Omental fat pad (tissue), 4 donors: ENCODE measurements around the gene SEMA5A. TPM values are rescaled to one million over a fixed set of nuclear protein-coding genes. Genes with fewer than 3 reads are reported as not detected.

ENCODE experiments used
- ATAC-seq: fragments of 150-250 bp; one replicate; pipeline ENCODE4 v1.9.1; 2016; ENCODE audit warnings: mild to moderate bottlenecking, moderate library complexity; ENCODE audit not compliant: low FRiP score
- DNase-seq: peaks from one replicate; pipeline ENCODE4 v3.0.0-alpha.2; 2019; ENCODE audit warnings: low spot score
- total RNA-seq, 4 donors: library from RNA; depleted of rRNA; stranded (reverse); fragments of >200 nt; gene quantifications; one replicate each; pipeline ENCODE4 v1.1.0, GENCODE V29; 2016
- TF ChIP-seq, protein P1 (sequence below), 3 donors: fragments of 450-650 bp; IDR thresholded peaks; one replicate each; pipeline ENCODE4 v1.5.1; 2016 to 2017; ENCODE audit warnings: antibody characterized with exemption in 3 of 3, mild to moderate bottlenecking in 3 of 3, moderate library complexity in 2 of 3

Gene SEMA5A
- total RNA-seq, 4 donors from 2014 or later: 6.3 to 60.2 (median 22.1) TPM

DNA sequence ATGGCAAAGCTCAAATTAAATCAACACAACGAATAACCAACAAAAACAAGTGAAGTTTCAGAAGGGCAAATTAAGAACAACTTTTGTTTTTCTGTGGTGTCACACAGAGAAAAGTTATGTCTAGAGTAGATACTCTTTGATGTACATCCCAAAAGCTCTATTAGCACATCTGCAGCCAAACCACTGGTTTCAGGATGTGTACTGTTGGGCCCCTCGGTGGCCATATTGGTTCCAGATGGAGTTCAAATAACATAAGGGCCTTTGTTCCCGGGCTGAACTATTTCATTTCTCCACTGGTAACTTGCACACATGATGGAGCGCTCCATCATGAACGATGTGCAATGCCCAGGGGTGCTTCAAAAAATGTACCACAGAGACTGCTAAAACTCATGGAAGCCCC is 126.1 kb downstream of the SEMA5A start:
- TF ChIP-seq, protein P1, sequence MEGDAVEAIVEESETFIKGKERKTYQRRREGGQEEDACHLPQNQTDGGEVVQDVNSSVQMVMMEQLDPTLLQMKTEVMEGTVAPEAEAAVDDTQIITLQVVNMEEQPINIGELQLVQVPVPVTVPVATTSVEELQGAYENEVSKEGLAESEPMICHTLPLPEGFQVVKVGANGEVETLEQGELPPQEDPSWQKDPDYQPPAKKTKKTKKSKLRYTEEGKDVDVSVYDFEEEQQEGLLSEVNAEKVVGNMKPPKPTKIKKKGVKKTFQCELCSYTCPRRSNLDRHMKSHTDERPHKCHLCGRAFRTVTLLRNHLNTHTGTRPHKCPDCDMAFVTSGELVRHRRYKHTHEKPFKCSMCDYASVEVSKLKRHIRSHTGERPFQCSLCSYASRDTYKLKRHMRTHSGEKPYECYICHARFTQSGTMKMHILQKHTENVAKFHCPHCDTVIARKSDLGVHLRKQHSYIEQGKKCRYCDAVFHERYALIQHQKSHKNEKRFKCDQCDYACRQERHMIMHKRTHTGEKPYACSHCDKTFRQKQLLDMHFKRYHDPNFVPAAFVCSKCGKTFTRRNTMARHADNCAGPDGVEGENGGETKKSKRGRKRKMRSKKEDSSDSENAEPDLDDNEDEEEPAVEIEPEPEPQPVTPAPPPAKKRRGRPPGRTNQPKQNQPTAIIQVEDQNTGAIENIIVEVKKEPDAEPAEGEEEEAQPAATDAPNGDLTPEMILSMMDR (IDR thresholded peaks at IDR 0.05): no peak
- DNase-seq (no peak), ATAC-seq (no peak)

- TF ChIP-seq, protein P1 (IDR thresholded peaks at IDR 0.05): no peak
Measured at GRCh38 chr5:9415566-9415965, 130.3 kb downstream of the SEMA5A start.

GRCh38 chr5:9415091-9415490 is 130.8 kb downstream of the SEMA5A start:
- DNase-seq (no peak), ATAC-seq (no peak)
- TF ChIP-seq, protein P1 (IDR thresholded peaks at IDR 0.05): no peak

More at GRCh38 chr5:9415566-9415965, 130.3 kb downstream of the SEMA5A start:
- ATAC-seq (no peak), DNase-seq (no peak)

- no peak for ATAC-seq
- TF ChIP-seq, protein P1 (IDR thresholded peaks at IDR 0.05): no peak
- DNase-seq: no peak
Measured at GRCh38 chr5:9411142-9411541, 134.7 kb downstream of the SEMA5A start.

DNA sequence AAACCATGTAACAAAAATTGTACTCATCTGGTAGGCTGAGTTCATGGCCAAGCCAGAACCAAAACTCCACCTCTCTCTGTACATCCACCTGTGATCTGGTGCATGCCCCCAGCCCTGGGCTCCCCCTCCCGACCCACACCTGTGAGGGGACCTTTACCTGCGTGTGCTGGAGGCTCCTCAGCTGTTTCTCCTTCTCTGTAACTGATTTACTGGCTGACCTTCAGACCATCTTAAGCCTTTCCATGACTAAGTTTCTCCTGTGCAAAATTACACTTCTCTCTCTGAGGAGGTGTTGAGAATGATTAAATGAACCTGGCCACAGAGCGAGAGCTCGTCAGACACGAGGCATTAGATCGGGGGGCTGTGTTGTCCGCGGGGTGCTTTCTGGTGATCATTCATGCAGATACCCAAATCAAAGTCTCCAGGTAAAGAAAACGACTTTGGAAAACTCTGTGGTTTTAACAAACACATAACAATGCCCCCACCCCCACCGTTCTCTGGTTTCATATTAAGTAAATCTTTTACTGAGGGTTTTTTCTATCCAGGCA is 136.4 kb downstream of the SEMA5A start:
- DNase-seq (no peak), ATAC-seq (no peak)
- TF ChIP-seq, protein P1 (IDR thresholded peaks at IDR 0.05): no peak

GRCh38 chr5:9408964-9409363 is 136.9 kb downstream of the SEMA5A start:
- DNase-seq (no peak), ATAC-seq (no peak)

More at GRCh38 chr5:9408964-9409363, 136.9 kb downstream of the SEMA5A start:
- TF ChIP-seq, protein P1 (IDR thresholded peaks at IDR 0.05): no peak
